Thymus (tissue), 11 donors: ENCODE measurements around the gene RABGAP1L. TPM values are rescaled to one million over a fixed set of nuclear protein-coding genes. Genes with fewer than 3 reads are reported as not detected.
"Not testable (repeated sequence)": the region's sequence is repeated elsewhere in the genome, so short reads cannot be mapped to it uniquely, and the experiment has no call there.

ENCODE experiments used
- DNase-seq, 9 donors: peaks; one replicate each; pipeline ENCODE4 v3.0.0-alpha.2; 2013; ENCODE audit warnings: low spot score in 9 of 9, low read depth in 6 of 9, missing footprints in 1 of 9
- H3K27ac ChIP-seq, 2 donors: one replicate each; pipeline ENCODE4 v1.5.1; 2013; ENCODE audit warnings: control low read depth in 1 of 2, low read depth in 1 of 2, low read length in 1 of 2, mild to moderate bottlenecking in 1 of 2, moderate library complexity in 1 of 2
- H3K27me3 ChIP-seq, 2 donors: one replicate each; pipeline ENCODE4 v1.5.1; 2013; ENCODE audit warnings: low read length in 1 of 2; ENCODE audit not compliant: control insufficient read depth in 2 of 2, insufficient read depth in 1 of 2
- H3K36me3 ChIP-seq, 2 donors: one replicate each; pipeline ENCODE4 v1.5.1; 2013; ENCODE audit warnings: low read length in 1 of 2, mild to moderate bottlenecking in 1 of 2, moderate library complexity in 1 of 2; ENCODE audit not compliant: control insufficient read depth in 2 of 2, insufficient read depth in 2 of 2
- H3K4me1 ChIP-seq, 2 donors: one replicate each; pipeline ENCODE4 v1.5.1; 2013; ENCODE audit warnings: low read length in 2 of 2; ENCODE audit not compliant: control insufficient read depth in 2 of 2, insufficient read depth in 2 of 2
- H3K4me3 ChIP-seq, 2 donors: one replicate each; pipeline ENCODE4 v1.5.1; 2013; ENCODE audit warnings: low read length in 2 of 2, control low read depth in 1 of 2, mild to moderate bottlenecking in 1 of 2
- H3K9me3 ChIP-seq, 2 donors: one replicate each; pipeline ENCODE4 v1.5.1; 2013; ENCODE audit warnings: low read length in 1 of 2, mild to moderate bottlenecking in 1 of 2; ENCODE audit not compliant: control insufficient read depth in 2 of 2, insufficient read depth in 1 of 2
- WGBS: extraction: QIAGEN DNeasy Blood & Tissue Kit; methylation state at CpG from one replicate; pipeline ENCODE4 v1.1.7; 2013; 5-methylcytosine and 5-hydroxymethylcytosine counted together
- polyA plus RNA-seq: library from polyadenylated mRNA; stranded (reverse); fragments of 200-250 nt; gene quantifications from one replicate; pipeline ENCODE4 v1.2.3, GENCODE V29; 2013
- total RNA-seq: library from RNA; stranded (reverse); fragments of 120-200 nt; gene quantifications from one replicate; pipeline ENCODE4 v1.2.4, GENCODE V29; 2013
- donor health status: healthy.

The RABGAP1L gene
- total and polyA plus RNA-seq, 2 donors, result 30.6 to 37.4 TPM

- no peaks in the 10 kb centered on the region for H3K27me3 ChIP-seq
- no peaks in the 10 kb centered on the region for H3K36me3 ChIP-seq
- no peaks in the 10 kb centered on the region for H3K4me1 ChIP-seq
- WGBS, result 99% methylated on average over 2 of the region's 2 CpGs
- no peaks in the 10 kb centered on the region for H3K9me3 ChIP-seq
- H3K4me3 ChIP-seq, result no peak overlapping the region
- H3K27ac ChIP-seq, result no peak overlapping the region
- DNase-seq, result no peak
These were observed 306.5 kb downstream of the RABGAP1L start for GRCh38 chr1:174465855-174466254.

DNA sequence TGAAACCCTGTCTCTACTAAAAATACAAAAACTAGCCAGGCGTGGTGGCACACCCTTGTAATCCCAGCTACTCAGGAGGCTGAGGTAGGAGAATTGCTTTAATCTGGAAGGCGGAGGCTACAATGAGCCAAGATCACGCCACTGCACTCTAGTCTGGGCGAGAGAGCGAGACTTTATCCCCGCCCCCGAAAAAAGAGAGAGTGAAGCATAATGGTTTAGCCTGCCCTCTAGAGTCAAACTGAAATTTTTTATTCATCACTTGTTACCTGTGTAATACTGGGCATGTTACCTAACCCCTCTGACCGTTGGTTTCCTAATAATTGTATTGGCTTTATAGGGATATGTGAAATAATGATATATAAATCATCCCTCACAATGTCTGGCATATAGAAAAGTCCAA, 307.3 kb downstream of the RABGAP1L start:
- H3K27me3 ChIP-seq, result no peaks in the 10 kb centered on the region
- WGBS, result 97% methylated on average over 8 of the region's 8 CpGs

GRCh38 chr1:174469052-174469451, 309.7 kb downstream of the RABGAP1L start:
- H3K27me3 ChIP-seq, result no peaks in the 10 kb centered on the region
- DNase-seq, result no peak
- no peaks in the 10 kb centered on the region for H3K4me1 ChIP-seq
- no peaks in the 10 kb centered on the region for H3K9me3 ChIP-seq
- H3K27ac ChIP-seq, result no peak overlapping the region
- WGBS, result 93% methylated on average over 2 of the region's 2 CpGs
- no peak overlapping the region for H3K4me3 ChIP-seq
- no peaks in the 10 kb centered on the region for H3K36me3 ChIP-seq

More for the DNA sequence above, 307.3 kb downstream of the RABGAP1L start:
- no peaks in the 10 kb centered on the region for H3K9me3 ChIP-seq
- H3K4me1 ChIP-seq, result no peaks in the 10 kb centered on the region
- H3K36me3 ChIP-seq, result no peaks in the 10 kb centered on the region
- no peak overlapping the region for H3K27ac ChIP-seq
- no peak for DNase-seq
- no peak overlapping the region for H3K4me3 ChIP-seq

DNA sequence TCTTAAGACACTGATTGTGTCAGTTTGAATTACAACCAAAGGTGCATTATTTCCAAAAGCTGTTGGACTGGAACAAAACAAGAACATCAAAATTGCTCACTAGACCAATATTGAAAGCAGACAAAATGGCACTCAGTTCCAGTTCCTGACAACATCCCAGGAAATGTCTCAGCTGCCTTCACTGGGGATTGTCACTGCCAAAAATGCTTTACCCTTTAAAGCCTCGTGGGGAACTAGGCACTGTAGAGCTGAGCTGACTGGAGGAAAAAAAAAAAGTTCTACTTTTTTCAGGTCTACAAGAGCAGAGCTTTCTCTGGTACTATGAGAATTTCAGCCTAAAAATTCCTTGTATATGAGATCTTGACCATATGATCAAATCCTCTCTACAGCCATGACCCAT, 310.4 kb downstream of the RABGAP1L start:
- no peak for DNase-seq
- no peaks in the 10 kb centered on the region for H3K36me3 ChIP-seq
- no peaks in the 10 kb centered on the region for H3K4me1 ChIP-seq
- no peaks in the 10 kb centered on the region for H3K27me3 ChIP-seq
- no peak overlapping the region for H3K27ac ChIP-seq
- WGBS, result 83% methylated on average over 1 of the region's 1 CpG
- H3K4me3 ChIP-seq, result no peak overlapping the region
- no peaks in the 10 kb centered on the region for H3K9me3 ChIP-seq

DNA sequence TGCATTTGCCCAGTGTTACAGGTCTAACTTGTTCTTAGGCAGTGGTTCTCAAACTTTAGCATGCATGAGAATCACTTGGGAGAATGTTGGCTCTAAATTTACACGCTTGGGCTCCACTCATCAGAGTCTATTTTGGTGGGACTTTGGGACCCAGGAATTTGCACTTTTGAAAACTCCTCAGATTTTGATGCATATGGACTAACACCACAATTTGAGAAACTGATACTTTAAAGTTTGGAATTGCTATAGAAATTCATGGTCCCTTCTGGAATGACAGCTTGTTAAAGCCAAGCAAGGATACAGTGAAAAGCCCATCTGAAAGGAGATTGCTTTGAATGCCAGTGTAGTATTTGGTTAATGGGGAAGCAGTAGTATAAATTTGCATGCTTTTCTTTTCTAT, 320.0 kb downstream of the RABGAP1L start:
- DNase-seq, result no peak
- no peak overlapping the region for H3K27ac ChIP-seq
- H3K9me3 ChIP-seq, result no peaks in the 10 kb centered on the region
- H3K4me1 ChIP-seq, result no peaks in the 10 kb centered on the region
- no peaks in the 10 kb centered on the region for H3K36me3 ChIP-seq
- H3K4me3 ChIP-seq, result no peak overlapping the region
- 100% methylated on average over 1 of the region's 1 CpG for WGBS
- H3K27me3 ChIP-seq, result no peaks in the 10 kb centered on the region

- no peaks in the 10 kb centered on the region for H3K4me1 ChIP-seq
- H3K4me3 ChIP-seq, result no peak overlapping the region
- H3K27ac ChIP-seq, result no peak overlapping the region
- DNase-seq, result no peak
- H3K9me3 ChIP-seq, result no peaks in the 10 kb centered on the region
- no peaks in the 10 kb centered on the region for H3K27me3 ChIP-seq
- WGBS, result 98% methylated on average over 1 of the region's 1 CpG
- no peaks in the 10 kb centered on the region for H3K36me3 ChIP-seq
These were observed 321.0 kb downstream of the RABGAP1L start for GRCh38 chr1:174480324-174480723.

DNA sequence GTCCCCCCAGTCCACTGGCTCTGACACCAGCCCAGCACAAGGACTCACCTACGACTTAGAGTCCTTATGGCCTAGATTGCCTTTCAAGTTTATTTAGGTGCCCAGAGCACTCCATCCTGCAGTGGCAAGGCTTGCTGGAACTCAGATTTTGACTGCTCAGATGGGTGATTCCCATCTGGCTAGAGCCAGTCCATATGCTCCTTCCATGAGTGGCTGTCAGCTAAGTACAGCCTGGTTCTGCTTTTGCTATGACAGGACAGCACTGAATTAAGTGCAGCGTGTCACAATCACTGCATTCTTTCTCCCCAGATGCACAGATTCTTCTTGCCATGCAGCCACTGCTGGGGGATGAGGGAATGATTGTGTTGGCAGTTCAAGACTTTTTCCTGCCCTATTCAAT, 332.3 kb downstream of the RABGAP1L start:
- Histone ChIP-seq H3K27ac (no peak overlapping the region), H3K4me3 (no peak overlapping the region), H3K27me3 (no peaks in the 10 kb centered on the region), H3K4me1 (no peaks in the 10 kb centered on the region), H3K9me3 (no peaks in the 10 kb centered on the region), H3K36me3 (no peaks in the 10 kb centered on the region)
- no peak for DNase-seq
- over 99% methylated on average over 2 of the region's 2 CpGs for WGBS

- no peak overlapping the region for H3K4me3 ChIP-seq
- no peaks in the 10 kb centered on the region for H3K4me1 ChIP-seq
- no peaks in the 10 kb centered on the region for H3K9me3 ChIP-seq
- no peaks in the 10 kb centered on the region for H3K36me3 ChIP-seq
- H3K27me3 ChIP-seq, result no peaks in the 10 kb centered on the region
- H3K27ac ChIP-seq, result no peak overlapping the region
- DNase-seq, result no peak
These were observed 338.2 kb downstream of the RABGAP1L start for GRCh38 chr1:174497478-174497877.

DNA sequence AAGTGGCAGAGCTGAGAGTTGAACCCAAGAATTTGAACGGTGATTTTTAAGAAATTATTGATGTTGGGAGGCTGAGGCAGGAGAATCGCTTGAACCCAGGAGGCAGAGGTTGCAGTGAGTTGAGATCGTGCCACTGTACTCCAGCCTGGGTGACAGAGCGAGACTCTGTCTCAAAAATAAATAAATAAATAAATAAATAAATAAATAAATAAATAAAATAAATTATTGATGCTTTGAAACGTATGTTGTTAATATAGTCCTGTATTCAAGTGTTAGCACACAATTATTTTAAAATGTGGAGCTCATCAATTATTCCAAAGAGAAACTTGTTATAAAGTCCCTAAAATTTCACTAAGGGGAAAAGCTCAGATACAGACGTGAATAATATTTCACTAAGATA, 357.4 kb downstream of the RABGAP1L start:
- not testable (repeated sequence) for H3K9me3 ChIP-seq, H3K27me3 ChIP-seq, DNase-seq, H3K27ac ChIP-seq, H3K4me1 ChIP-seq, H3K36me3 ChIP-seq, H3K4me3 ChIP-seq
- 98% methylated on average over 6 of the region's 6 CpGs for WGBS

DNA sequence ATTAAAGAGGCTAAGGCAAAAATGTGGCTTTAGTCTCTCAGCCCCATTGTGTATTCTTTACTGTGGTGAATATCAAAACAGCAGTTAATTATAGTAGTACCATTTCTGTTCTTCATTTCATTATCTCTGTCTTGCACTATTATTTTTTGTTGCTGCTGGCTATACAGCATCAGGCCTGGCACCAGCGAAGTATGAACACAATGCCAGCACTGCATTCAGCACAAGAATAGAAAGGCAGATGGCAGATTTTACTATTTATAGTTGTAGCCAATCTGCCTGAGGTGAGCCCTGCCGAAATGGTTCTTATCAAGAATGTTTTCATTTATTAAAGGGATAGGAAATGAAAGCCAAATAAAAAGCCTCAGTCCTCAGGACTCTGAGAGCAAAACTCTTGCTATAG, 360.5 kb downstream of the RABGAP1L start:
- no peaks in the 10 kb centered on the region for H3K9me3 ChIP-seq
- H3K4me3 ChIP-seq, result no peak overlapping the region
- H3K27me3 ChIP-seq, result no peaks in the 10 kb centered on the region
- no peak overlapping the region for H3K27ac ChIP-seq
- no peak for DNase-seq
- WGBS, result 97% methylated on average over 2 of the region's 2 CpGs
- H3K36me3 ChIP-seq, result no peaks in the 10 kb centered on the region
- H3K4me1 ChIP-seq, result no peaks in the 10 kb centered on the region
